Activated CD8-positive, alpha-beta memory T cell treated with anti-CD3 and anti-CD28 coated beads for 48 hours (primary cell): Measurements from ENCODE around the gene SPTLC3.
"Not testable (repeated sequence)": the region's sequence is repeated elsewhere in the genome, so short reads cannot be mapped to it uniquely, and the experiment has no call there.

Experiments used
- DNase-seq, 3 experiments: peaks; one replicate each; pipeline ENCODE4 v3.0.0-alpha.2; 2020; ENCODE audit warnings: low read depth in 2 of 3, low spot score in 2 of 3

The SPTLC3 gene

DNA sequence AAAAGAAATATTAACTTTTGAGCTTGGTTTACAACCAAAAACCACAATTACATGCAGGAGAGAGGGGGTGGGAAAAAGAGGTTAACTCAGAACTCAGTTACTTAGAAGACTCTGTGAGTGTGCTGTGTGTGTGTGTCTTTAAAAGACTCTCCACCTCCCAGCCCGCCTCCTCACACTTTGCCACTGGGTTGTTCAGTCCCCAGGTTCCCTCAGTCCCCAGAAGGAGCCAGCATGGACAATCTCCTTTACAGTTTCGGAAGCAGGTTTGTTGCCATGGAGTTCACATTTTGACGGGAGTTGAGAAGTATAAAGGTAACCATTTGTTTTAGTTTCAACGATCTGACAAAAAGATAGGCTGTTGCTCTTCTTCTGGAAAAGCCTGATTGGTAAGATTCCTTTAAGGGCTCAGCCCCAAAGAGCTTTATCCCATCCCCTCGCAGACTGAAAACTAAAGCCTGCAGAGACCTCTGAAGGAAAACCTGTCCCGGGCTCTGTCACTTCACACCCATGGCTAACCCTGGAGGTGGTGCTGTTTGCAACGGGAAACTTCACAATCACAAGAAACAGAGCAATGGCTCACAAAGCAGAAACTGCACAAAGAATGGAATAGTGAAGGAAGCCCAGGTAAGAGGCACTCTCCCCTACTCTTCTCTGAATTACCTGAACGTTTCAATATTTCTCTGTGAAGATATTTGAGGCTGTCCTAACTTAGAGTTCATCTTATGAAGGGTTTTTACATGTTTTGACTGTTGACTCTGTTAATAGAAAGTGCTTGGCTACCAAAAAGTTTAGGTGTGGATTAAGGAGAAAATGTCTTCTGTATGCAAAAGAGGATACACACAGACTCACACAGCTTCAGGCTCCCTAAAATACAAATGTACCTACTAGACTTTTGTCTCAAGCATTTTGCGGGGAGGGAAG lies at the start of gene SPTLC3:
Gene SPTLC3, plus strand, starts transcription at position 212 of the 921 bp plus-strand sequence. Its CDS starts 296 bp downstream, at position 508.
- no peak for DNase-seq

DNA sequence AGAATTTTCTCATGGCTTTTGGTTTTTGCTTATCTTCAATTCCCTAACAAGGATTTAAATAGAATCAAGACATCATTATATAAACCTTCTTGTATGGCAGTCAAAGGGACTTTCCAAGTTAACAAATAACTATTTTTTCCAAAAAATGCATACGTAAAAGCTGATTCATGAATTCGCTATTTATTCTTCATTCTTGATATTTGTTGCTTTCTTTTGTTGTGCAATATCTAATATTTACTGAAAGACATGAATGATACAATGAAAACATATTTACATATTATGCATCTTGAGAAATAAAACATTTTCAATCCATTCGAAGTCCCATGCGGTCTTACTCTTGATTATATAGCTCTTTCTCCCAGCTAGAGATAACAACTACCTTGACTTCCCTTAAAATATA lies 47.0 kb upstream of the SPTLC3 start:
- DNase-seq = no peak

GRCh38 chr20:12962895-12963294 lies 45.9 kb upstream of the SPTLC3 start:
- DNase-seq = no peak

GRCh38 chr20:12963416-12963815 lies 45.4 kb upstream of the SPTLC3 start:
- DNase-seq = no peak

DNA sequence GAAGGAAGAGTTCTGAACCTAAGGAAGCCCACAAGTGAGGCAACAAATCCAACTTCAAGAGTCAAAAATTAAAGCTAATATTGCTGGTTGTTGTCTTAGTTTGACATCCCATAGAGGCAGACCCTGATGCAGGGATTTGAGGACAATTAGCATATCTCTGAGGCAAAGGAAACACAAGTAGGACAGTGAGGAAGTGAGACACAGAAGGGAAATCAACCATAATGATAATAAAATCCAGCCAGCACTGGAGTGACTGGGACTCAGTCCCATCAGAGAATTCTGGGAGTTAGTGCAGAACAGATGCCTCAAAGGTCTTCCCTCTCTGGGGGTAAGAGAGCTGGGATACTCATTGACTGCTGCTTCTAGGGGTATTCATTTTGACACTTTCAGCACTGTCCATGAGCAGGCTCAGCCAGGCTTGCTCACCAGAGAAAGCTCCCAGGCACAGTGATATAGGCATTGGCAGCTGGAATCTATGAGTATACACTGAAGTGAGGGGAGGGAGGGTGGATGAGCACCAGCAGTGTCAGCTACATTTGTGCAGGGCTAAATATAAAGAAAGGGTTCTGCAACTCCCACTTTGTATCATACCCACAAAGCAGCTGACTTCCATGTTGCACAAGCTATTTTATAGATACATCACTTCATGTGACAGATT lies 43.4 kb upstream of the SPTLC3 start:
- DNase-seq = no peak

GRCh38 chr20:12965870-12966251 lies 42.9 kb upstream of the SPTLC3 start:
- no peak for DNase-seq

- no peak for DNase-seq
Measured at GRCh38 chr20:12966468-12967085, 42.2 kb upstream of the SPTLC3 start.

DNA sequence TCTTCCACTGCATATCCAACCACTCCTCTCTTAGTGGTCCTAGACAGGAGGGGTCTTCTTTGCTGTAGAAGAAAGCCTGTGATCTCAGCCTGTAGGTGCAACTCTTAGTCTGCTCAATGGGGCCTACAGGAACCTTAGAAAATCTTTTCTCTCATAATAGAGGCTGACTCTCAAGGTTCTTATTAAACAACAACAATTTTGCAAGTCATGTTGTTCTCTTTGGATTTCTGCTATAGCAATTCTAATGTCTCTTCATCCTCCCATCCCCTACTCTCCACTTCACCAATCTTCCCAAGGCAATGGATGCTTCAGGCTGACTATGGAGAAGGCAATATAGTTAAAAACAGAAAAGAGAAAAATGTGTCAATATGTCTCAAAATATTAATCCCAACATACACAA lies 40.8 kb upstream of the SPTLC3 start:
- DNase-seq = no peak

GRCh38 chr20:12968472-12968871 lies 40.3 kb upstream of the SPTLC3 start:
- DNase-seq = no peak

- DNase-seq = no peak
Measured at GRCh38 chr20:12969071-12969669, 39.6 kb upstream of the SPTLC3 start.

DNA sequence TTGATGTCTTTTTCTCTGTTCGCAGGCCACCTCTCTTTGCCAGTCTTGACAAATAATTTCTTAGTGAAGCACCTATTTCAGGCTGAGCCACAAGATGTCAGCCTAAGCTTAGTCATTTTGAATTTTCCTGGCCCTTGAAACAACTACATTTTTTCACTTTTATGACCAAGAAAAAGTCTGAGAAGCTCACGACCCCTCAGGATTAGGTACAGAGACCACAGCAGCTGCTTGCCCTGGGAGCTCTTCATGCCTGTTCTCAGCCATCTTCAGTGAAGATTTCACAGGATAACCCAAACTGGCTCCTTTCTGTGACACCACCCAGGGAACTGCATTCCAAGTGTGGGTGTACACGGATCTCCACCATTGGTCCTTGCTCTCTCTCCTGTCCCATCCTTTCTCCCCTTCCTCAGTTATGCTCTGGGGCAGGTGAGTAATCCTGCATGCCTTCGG lies 38.4 kb upstream of the SPTLC3 start:
- no peak for DNase-seq

DNA sequence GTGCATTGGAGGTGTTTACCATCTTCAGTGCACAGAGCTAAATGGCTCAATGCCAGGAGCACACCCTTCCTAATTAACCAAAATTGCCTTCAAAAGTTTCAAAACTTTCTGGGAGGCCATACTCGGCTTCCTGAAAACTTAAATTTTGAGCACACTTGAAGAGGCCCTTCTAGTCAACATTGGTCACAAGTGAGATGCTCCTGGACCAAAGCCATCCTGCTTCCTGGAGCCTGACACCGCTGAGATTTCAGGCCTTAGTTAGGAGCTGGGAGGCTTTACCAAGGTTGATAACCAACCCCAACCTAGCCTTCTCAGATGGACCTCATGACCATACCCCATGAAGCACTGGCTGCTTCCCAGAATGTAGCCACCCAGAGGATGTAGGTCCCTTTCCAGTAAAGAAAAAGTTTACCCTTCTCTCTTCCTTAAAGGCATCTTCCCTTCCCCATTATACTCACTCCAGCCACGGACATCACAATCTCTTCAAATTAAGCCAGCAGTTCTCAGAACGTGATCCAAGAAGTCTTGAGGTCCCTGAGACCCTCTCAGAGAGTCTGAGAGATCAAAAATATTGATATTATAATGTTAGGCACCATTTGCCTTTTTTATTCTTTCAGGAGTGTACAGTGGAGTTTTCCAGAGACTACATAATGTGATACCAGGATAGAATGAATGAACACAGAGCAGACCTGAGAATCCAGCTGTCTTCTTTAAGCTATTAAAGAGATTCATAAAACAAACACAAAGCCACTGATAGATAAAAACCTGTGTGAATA lies 32.8 kb upstream of the SPTLC3 start:
- DNase-seq = no peak

- no peak for DNase-seq
Measured at GRCh38 chr20:12976720-12977309, 32.0 kb upstream of the SPTLC3 start.

- DNase-seq = no peak
Measured at GRCh38 chr20:12977328-12978125, 31.2 kb upstream of the SPTLC3 start.

GRCh38 chr20:12978126-12978394 lies 30.7 kb upstream of the SPTLC3 start:
- DNase-seq = no peak

GRCh38 chr20:12978613-12979495 lies 29.9 kb upstream of the SPTLC3 start:
- DNase-seq = no peak

- not testable (repeated sequence) for DNase-seq
Measured at GRCh38 chr20:12979713-12980112, 29.1 kb upstream of the SPTLC3 start.

DNA sequence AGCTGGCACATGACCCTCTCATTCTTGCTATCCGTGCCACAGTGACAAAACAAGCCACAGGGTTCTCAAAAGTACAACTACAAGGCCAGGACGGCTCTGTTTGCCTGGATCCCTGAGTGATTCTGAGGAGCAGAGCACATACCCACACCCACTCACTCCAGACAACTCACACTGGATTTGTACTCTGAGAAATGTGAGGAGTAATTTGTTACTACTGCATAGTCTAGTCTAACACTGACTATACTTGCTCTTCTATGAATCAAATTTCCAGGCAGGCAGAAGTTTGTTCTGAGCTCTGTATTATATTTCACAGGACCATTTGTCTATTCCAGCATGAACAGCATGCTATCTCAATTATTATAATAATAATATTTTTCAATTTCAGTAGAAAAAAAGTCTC lies 26.7 kb upstream of the SPTLC3 start:
- DNase-seq = no peak
